Endothelial cell (in vitro differentiated cells): ENCODE results near the gene MFSD11. TPM values are rescaled to one million over a fixed set of nuclear protein-coding genes. Genes with fewer than 3 reads are reported as not detected.

Experiments used
- DNase-seq: peaks from one replicate; pipeline ENCODE4 v3.0.0; 2021; ENCODE audit warnings: low spot score
- H3K27ac Mint-ChIP-seq: one replicate; pipeline ENCODE4 v1.8.0; 2021; ENCODE audit warnings: mixed read lengths, inconsistent platforms; ENCODE audit not compliant: unreplicated experiment
- H3K27me3 Mint-ChIP-seq: one replicate; pipeline ENCODE4 v1.8.0; 2021; ENCODE audit warnings: mild to moderate bottlenecking, moderate library complexity, mixed read lengths, inconsistent platforms; ENCODE audit not compliant: unreplicated experiment
- H3K36me3 Mint-ChIP-seq: one replicate; pipeline ENCODE4 v1.8.0; 2021; ENCODE audit warnings: mild to moderate bottlenecking, low read depth, mixed read lengths, inconsistent platforms; ENCODE audit not compliant: unreplicated experiment
- H3K4me1 Mint-ChIP-seq: one replicate; pipeline ENCODE4 v1.8.0; 2021; ENCODE audit warnings: mild to moderate bottlenecking, mixed read lengths, inconsistent platforms; ENCODE audit not compliant: unreplicated experiment
- H3K4me3 Mint-ChIP-seq: one replicate; pipeline ENCODE4 v1.8.0; 2021; ENCODE audit warnings: mild to moderate bottlenecking, mixed read lengths, inconsistent platforms; ENCODE audit not compliant: unreplicated experiment
- H3K9me3 Mint-ChIP-seq: one replicate; pipeline ENCODE4 v1.8.0; 2021; ENCODE audit warnings: mixed read lengths, inconsistent platforms; ENCODE audit not compliant: unreplicated experiment
- total RNA-seq: library from RNA; stranded (reverse); fragmentation: NEBNext Ultra II Directional; extraction: Animal tissue kit (Norgen Biotek cat#: 25700); gene quantifications from one replicate; pipeline ENCODE4 v1.2.1, GENCODE V29; 2021; ENCODE audit not compliant: unreplicated experiment
- TF ChIP-seq, protein P1 (sequence below): fragments of 200-600 bp; sonication (generic); IDR thresholded peaks from one replicate; pipeline ENCODE4 v1.5.0; 2021; ENCODE audit warnings: antibody characterized with exemption; ENCODE audit not compliant: unreplicated experiment

Gene MFSD11
- total RNA-seq, 1 donor from 2014 or later: 37.3 TPM

DNA sequence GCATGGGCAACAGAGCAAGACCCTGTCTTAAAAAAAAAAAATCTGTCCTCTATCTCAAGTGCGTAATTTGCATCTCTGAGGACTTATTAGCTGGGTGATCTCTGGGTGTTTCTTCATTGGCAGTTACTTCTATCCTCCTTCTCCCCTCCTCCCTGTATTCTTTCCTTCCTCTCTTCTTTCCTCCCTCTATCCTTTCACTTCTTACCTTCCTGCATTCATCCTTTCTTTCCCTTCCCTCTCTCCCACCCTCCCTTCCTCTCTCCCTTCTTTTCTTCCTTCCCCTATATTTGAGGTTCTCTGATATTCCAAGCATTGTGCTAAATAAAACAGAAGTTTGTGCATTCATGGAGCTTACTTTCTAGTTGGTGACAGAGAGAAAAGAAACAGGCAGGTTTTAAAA lies 10.7 kb downstream of the MFSD11 start:
- no peak overlapping the region for H3K27ac Mint-ChIP-seq
- no peak for DNase-seq
- H3K27me3 Mint-ChIP-seq: no peaks in the 10 kb centered on the region
- peaks cover 28% of the 10 kb centered on the region for H3K36me3 Mint-ChIP-seq
- H3K9me3 Mint-ChIP-seq: no peaks in the 10 kb centered on the region
- TF ChIP-seq, protein P1, sequence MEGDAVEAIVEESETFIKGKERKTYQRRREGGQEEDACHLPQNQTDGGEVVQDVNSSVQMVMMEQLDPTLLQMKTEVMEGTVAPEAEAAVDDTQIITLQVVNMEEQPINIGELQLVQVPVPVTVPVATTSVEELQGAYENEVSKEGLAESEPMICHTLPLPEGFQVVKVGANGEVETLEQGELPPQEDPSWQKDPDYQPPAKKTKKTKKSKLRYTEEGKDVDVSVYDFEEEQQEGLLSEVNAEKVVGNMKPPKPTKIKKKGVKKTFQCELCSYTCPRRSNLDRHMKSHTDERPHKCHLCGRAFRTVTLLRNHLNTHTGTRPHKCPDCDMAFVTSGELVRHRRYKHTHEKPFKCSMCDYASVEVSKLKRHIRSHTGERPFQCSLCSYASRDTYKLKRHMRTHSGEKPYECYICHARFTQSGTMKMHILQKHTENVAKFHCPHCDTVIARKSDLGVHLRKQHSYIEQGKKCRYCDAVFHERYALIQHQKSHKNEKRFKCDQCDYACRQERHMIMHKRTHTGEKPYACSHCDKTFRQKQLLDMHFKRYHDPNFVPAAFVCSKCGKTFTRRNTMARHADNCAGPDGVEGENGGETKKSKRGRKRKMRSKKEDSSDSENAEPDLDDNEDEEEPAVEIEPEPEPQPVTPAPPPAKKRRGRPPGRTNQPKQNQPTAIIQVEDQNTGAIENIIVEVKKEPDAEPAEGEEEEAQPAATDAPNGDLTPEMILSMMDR: no peak
- H3K4me3 Mint-ChIP-seq: no peak overlapping the region
- H3K4me1 Mint-ChIP-seq: no peaks in the 10 kb centered on the region

DNA sequence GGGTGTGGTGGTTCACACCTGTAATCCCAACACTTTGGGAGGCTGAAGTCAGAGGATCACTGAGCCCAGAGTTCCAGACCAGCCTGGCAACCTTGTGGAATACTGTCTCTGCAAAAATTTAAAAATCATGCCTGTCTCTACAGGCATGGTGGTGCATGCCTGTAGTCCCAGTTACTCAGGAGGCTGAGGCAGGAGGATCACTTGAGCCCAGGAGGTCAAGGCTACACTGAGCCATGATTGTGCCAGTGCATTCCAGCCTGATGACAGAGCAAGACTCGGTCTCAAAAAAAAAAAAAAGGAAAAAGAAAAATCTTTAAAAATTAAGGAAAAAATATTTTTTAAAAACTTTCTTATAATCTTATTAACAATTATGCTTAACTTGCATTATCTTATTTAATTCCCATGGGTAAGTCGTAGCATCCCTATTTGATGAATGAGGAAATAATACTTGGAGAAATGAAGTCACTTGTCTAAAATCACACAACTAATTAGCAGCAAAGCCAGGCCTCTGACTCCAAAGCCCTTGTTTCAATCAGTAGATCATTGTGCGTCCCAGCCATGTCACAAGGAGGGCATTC lies 13.6 kb downstream of the MFSD11 start:
- TF ChIP-seq, protein P1: no peak
- Mint-ChIP-seq H3K27me3 (no peaks in the 10 kb centered on the region), H3K36me3 (peaks cover 22% of the 10 kb centered on the region), H3K27ac (no peak overlapping the region), H3K9me3 (no peaks in the 10 kb centered on the region), H3K4me3 (no peak overlapping the region), H3K4me1 (no peaks in the 10 kb centered on the region)
- no peak for DNase-seq

DNA sequence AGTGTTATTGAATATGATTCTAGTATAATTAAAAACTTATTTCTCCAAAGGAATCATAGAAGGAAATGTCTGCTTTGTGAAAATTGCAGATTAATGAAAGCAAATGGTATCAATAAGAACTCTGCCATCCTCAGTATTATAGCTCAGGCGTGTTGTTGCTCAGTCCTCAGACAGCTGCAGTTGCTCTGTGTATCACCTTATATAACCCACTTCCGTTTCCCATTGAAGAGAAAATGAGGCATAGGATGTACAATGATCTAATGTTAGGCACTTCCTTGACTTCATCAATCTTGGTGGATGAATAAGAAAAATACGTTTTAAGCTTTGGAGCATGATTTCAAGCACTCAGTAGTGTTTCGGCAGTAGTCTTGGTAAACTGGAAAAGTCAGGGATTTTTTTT lies 14.1 kb downstream of the MFSD11 start:
- Mint-ChIP-seq H3K9me3 (no peaks in the 10 kb centered on the region), H3K4me1 (no peaks in the 10 kb centered on the region), H3K36me3 (peaks cover 24% of the 10 kb centered on the region), H3K4me3 (no peak overlapping the region), H3K27me3 (no peaks in the 10 kb centered on the region), H3K27ac (no peak overlapping the region)
- TF ChIP-seq, protein P1: no peak
- DNase-seq: no peak

DNA sequence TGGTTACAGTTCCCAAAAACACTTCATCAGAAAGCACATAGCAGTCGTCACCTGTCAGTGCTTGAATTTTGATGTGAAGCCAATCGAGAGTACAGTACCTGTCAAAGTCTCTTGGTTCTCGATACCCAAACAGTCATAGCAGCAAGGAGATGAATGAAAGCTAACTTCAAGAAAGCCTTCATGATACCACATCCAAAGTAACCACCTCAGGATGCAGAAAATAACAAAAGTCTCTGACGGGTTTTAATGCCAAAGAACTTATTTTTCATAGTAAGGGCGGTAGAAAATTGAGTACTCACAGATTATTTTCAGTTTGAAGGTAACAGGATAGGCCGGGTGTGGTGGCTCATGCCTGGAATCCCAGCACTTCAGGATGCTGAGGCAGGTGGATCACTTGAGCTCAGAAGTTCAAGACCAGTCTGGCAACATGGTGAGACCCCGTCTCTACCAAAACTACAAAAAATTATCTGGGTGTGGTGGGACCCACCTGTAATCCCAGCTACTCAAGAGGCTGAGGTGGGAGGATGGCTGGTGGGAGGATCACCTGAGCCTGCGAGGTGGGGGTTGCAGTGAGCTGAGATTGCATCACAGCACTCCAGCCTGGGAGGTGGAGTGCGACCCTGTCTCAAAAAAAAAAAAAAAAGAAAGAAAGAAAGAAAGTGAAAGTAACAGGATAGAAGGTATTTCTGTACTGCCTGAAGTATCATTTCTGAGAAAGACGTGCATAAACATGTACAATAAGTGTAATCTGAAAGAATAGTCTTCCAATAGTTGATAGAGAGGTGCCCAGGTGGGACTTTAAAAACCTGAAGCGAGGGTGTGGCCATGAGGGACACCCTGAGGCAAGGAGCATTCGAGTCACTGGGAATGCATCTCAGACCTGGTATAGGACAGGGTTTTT lies 15.4 kb downstream of the MFSD11 start:
- Mint-ChIP-seq H3K4me3 (no peak overlapping the region), H3K9me3 (no peaks in the 10 kb centered on the region), H3K36me3 (peaks cover 23% of the 10 kb centered on the region), H3K27me3 (no peaks in the 10 kb centered on the region), H3K27ac (no peak overlapping the region), H3K4me1 (no peaks in the 10 kb centered on the region)
- DNase-seq: no peak
- TF ChIP-seq, protein P1: no peak

DNA sequence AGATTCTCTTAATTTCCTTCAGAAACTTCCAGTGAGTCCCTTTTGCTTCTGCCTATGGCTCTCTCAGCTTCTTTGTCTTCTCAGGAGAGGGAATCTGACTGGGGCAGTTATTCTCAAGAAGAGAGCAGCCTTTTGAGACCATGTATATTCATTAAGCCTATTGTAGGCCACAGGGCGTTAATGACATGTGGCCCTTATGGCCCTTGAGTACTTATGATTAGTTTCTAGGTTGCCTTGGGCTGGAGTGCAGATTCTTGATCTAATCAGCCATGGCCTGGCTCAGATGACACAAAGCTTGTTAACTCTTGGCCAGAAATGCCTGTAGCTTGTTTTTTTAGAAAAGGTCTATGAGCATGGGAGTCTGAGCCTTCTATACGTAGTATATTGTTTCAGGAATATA lies 17.4 kb downstream of the MFSD11 start:
- Mint-ChIP-seq H3K4me3 (no peak overlapping the region), H3K4me1 (no peaks in the 10 kb centered on the region), H3K36me3 (peaks cover 18% of the 10 kb centered on the region), H3K27ac (no peak overlapping the region), H3K9me3 (no peaks in the 10 kb centered on the region), H3K27me3 (no peaks in the 10 kb centered on the region)
- no peak for DNase-seq
- TF ChIP-seq, protein P1: no peak
